Stimulated activated naive CD8-positive, alpha-beta T cell treated with anti-CD3 and anti-CD28 coated beads, Interleukin-15, Interleukin-2, amounts not matched to agents 100 U/mL and 50 U/mL, for 24 hours (primary cell): ENCODE results near the gene ZRANB1.

Experiments
- ATAC-seq: fragments of 150-1000 bp; cut with Tn5 transposase; one replicate; pipeline ENCODE4 v1.10.0; 2021
- DNase-seq: peaks from one replicate; pipeline ENCODE4 v3.0.0; 2021

ZRANB1 gene

GRCh38 chr10:125005312-125006187 lies 63.6 kb downstream of the ZRANB1 start:
- no peak for DNase-seq
- ATAC-seq = no peak

DNA sequence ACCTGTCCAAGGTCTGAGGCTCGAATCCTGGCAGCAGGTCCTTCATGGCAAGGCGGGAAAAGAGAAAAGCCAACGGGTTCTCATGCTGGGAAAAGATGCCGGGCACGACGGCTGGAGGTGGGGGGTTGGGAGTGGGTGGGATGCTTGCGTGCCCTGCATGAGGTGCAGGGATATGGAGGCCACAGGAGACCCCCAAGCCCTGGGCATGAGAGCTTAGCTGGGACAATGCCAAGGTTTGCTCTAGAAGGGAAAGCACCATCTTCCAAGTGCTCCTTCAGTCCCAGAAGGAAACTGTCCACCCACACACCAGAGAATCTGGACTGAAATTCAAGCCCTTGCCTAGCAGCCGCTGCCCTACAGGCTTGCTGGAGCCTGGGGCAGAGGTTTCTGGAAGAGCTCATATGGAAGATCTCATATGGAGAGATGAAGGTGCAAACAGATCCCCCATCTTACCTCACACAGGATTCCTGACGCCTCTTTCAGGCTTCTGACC lies 64.3 kb downstream of the ZRANB1 start:
- ATAC-seq = no peak
- no peak for DNase-seq

DNA sequence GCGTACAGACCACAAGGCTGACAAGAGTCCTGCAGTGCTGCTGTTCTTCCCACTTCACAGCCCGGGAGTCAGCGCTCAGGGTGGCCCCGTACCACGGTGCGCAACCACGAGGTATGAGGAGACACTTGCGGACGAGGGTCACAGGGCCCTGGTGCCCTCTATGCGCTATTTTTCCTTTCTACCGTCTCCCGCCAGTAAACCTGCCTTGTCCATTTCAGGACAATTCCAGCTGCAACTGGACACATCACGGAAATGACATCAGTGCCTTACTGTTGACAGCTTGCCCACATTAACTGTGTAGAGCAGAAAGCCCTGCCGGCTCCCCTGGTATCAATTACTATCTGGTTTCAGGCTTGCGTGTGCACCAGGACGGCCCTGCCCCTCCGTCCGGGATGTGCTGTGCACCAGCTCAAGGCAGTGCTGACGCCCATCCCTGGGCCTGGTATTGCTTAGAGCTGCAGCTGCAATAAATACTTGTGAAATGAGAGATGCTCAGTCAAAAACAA lies 65.1 kb downstream of the ZRANB1 start:
- ATAC-seq = no peak
- no peak for DNase-seq

DNA sequence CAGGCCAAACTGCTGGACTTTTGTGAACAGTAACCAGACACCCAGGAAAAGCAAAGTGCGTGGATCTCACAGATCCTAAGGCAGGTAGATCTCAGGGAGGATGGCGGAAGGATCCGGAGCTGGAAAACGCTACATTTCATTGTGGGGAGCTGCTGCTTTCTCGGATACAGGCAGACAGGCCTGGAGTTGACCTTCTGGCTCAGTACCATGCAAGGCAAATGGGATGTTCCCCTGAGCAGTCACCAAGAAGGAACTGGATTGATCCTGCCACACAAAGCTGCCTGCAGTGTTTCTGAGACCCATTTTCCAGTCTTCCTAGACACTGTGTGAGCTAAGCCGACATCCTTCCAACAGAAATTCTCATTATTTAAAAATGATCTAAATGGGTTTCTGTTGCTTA lies 65.5 kb downstream of the ZRANB1 start:
- DNase-seq (no peak), ATAC-seq (no peak)

GRCh38 chr10:125008689-125009638 lies 67.0 kb downstream of the ZRANB1 start:
- no peak for DNase-seq
- no peak for ATAC-seq

DNA sequence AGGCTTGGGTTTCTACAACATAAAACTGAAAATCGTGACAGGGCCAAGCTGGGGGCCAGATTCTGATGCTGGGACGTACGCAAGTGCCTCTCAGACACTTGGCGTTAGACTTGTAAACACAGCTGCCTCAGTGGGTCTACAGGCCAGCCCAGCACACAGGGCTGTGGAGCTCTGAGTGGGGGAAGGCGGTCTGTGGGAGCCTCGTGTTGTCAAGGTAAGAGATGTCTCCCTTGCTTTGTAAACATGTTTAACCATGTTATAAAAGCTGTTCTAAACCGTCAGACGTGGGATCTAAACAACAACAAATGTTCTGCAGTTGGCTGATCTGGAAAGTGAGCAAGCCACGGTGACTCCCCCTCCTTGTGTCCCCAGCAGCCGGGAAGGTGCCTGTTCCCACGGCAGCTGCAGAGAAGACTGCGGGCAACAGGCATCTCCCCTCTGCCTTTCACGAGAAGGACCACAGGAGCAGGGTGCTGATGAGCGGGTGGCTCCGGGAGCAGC lies 67.8 kb downstream of the ZRANB1 start:
- no peak for ATAC-seq

DNA sequence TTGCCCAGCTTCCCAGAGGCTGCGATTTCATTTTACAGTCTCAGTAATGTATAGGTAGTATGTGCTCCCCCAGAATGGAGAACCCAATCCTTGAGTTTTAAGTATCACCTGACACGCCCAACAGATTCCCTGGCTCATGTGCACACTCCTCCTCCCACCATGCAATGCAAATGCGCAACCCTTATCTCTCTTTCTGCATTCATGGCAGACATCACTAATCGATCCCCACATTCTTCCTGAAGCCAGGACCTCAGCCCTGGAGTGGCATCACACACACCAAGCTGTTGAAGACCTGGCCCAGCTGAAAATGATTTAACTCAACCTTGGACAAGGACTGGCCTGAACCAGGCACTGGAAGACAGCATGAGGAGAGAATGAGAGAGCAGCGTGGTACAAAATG lies 68.4 kb downstream of the ZRANB1 start:
- ATAC-seq = no peak

More for the DNA sequence above, 67.8 kb downstream of the ZRANB1 start:
- no peak for DNase-seq

DNA sequence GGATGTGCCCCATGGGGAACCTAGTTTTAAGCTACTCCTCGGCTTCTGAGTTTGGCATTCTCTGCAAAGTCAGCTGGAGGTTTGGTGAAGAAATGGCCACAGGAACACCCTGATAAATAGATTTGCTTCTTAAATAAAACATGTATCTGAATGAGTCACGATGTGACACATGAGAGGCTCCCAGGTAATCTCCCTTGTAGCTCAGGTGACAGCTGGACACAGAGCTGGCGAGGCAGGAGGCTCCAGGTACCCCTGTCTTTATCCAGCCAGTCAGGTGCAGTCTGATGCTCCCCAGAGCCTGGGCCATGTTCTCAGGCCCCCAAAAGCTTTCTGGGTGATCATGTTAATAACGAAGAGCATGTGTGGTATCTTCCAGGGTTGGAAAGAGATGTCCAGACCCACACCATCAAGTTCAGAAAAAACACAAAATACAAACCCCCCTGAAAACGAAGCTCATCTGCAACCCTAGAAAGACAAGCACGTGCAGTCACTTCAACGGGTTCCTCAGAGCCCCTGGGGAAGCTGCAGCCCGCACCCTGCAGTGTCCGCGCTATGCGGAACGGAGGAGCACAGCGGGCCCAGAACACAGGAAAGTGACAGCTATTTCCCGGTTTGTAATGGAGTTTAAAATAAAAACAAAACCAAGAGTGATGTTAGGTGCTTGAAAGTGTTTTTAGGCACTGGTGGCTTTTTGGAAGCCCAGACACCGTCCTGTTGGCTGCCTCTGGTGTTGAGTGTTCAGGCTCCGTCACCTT lies 69.4 kb downstream of the ZRANB1 start:
- ATAC-seq (no peak), DNase-seq (no peak)

More for the DNA sequence above, 68.4 kb downstream of the ZRANB1 start:
- no peak for DNase-seq

GRCh38 chr10:125011926-125012705 lies 70.2 kb downstream of the ZRANB1 start:
- DNase-seq = no peak
- ATAC-seq = no peak

- ATAC-seq (no peak), DNase-seq (no peak)
These were observed 71.1 kb downstream of the ZRANB1 start for GRCh38 chr10:125012851-125013528.

GRCh38 chr10:125013529-125013872 lies 71.6 kb downstream of the ZRANB1 start:
- no peak for ATAC-seq
- no peak for DNase-seq

- ATAC-seq (no peak), DNase-seq (no peak)
These were observed 72.3 kb downstream of the ZRANB1 start for GRCh38 chr10:125014086-125014830.

DNA sequence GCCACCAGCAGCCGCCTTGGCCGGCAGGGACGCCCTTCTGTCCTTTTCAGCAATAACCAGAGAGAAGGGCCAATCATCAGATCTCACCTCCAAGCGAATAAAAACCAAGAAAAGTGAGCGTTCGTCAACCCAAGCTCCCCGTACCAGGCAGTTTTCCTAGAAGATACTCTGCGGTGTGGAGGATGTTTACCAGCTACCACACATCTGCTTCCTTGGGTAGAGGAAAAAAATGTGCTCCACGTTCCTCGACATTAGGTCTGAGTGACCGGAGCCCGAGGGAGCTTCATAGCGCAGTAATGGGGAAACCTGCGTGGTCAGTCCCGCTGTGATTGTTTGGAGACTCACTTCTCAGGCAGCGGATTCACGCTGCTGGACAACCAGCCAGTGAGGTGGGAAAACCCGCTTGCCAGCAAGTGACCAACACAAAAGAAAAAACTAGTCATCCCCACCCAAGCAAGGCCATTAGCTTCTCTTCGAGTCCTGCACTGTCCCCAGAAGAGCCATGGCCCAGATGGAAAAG lies 73.0 kb downstream of the ZRANB1 start:
- DNase-seq (no peak), ATAC-seq (no peak)

DNA sequence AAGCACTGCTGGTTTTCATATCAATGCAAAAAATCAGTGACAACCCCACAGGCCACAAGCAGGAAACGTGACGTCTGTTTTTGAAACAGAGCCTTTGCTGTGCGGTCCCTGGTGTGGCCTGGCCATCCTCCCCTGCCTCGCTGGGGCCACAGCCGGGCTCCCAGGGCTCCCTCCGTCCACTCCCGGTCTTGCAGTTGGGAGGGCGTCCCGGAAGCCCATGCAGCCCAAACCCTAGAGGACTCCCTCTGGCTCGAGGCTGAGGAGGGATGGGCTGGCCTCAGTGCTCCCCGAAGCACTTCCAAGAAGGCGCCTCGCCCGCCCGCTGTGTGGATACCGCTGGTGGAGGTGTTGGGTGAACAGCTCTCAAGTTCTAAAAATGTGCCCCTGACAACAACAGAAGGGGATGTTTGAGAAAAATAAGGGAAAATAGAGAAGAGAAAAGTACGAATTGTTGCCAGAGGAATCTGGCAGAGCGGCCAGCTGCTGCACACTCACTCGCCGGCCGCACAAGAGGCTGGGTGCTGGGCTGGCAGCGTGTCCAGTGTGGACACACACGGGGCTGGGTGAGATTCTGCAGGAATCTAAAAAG lies 73.5 kb downstream of the ZRANB1 start:
- no peak for DNase-seq
- peak; percentile 17 for ATAC-seq

GRCh38 chr10:125016123-125016522 lies 74.2 kb downstream of the ZRANB1 start:
- ATAC-seq (no peak), DNase-seq (no peak)

- ATAC-seq (no peak), DNase-seq (no peak)
These were observed 74.8 kb downstream of the ZRANB1 start for GRCh38 chr10:125016611-125017202.

DNA sequence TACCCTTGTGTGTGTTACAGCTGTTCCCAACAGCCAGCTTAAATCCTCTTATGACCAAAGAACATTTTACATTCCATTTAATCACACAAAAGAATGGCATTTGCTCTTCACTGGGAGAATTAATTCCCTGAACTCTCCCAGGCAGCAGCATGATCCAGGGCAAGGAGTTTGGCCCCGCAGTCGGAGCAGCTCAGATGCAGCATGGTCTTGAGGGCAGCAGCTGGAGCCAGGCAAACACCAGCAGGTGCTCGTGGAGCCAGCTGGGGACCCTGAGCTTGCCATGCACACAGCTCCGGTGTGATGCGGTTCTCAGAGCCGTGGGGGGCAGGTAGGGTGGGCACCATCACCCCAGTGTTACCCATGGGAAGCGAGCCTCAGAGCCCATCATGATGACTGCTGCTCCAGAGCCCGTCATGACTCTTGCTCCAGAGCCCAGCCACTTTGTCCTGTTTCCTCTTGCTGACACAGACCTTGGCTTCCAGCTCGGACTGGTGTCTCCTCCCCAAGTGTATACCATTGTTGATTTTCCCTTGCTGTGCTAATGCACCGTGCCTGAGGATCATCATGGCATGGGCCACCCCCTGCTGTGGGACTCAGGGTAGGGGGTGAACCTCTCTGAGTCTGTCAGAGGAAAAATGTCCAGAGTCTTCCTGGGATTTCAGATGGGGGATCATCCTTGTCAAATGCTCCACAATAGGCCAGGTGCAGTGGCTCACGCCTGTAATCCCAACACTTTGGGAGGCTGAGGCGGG lies 75.8 kb downstream of the ZRANB1 start:
- ATAC-seq = no peak

More for the DNA sequence above, 75.8 kb downstream of the ZRANB1 start:
- no peak for DNase-seq
